ENCODE results near the gene ASIP.
"Not testable (repeated sequence)": the region's sequence is repeated elsewhere in the genome, so short reads cannot be mapped to it uniquely, and the experiment has no call there.

The ASIP gene

GRCh38 chr20:34222208-34222607 lies 19.0 kb upstream of the ASIP start:
- POLR2A ChIA-PET = interaction anchor here (0.6 kb wide), 1 partner anchor 32 kb away, joined by 4 read pairs; no protein-coding TSS in a partner anchor
- 94% methylated on average over 2 of the region's 3 CpGs for WGBS (ENCODE audit: insufficient coverage)
- Histone ChIP-seq H3K36me3 (ENCODE audit: control insufficient read depth in 4 of 4, insufficient read depth in 4 of 4, low read length in 3 of 4) (no peaks in the 10 kb centered on the region), H3K4me1 (ENCODE audit: control extremely low read depth in 1 of 4, control insufficient read depth in 4 of 4, insufficient read depth in 4 of 4, low read length in 3 of 4) (no peaks in the 10 kb centered on the region), H3K9me3 (ENCODE audit: control extremely low read depth in 1 of 5, control insufficient read depth in 4 of 5, insufficient read depth in 2 of 5, low read depth in 1 of 5, low read length in 4 of 5) (no peaks in the 10 kb centered on the region), H3K4me3 (ENCODE audit: control insufficient read depth in 1 of 7, extremely low read depth in 1 of 7, insufficient read depth in 4 of 7, low read depth in 2 of 7, low read length in 6 of 7) (no peak overlapping the region), H3K27me3 (replicated peaks in 2 of 5; ENCODE audit: control insufficient read depth in 4 of 5, insufficient read depth in 5 of 5, low read length in 4 of 5) (peaks cover 2 to 9% (median 3%) of the 10 kb centered on the region in 5 experiments), H3K27ac (ENCODE audit: insufficient read depth in 1 of 2, low read depth in 1 of 2, low read length in 2 of 2, poor library complexity in 1 of 2, severe bottlenecking in 2 of 2) (no peak overlapping the region)
- CTCF ChIA-PET = interaction anchor here (0.6 kb wide), 1 partner anchor 1750 kb away, joined by 6 read pairs; no protein-coding TSS in a partner anchor
- DNase-seq = peak in 2 of 3 donors; percentile 13 to 33

- H3K9me3 ChIP-seq (ENCODE audit: control extremely low read depth in 1 of 5, control insufficient read depth in 4 of 5, insufficient read depth in 2 of 5, low read depth in 1 of 5, low read length in 4 of 5); DNase-seq; POLR2A ChIA-PET; H3K4me1 ChIP-seq (ENCODE audit: control extremely low read depth in 1 of 4, control insufficient read depth in 4 of 4, insufficient read depth in 4 of 4, low read length in 3 of 4); H3K27ac ChIP-seq (ENCODE audit: insufficient read depth in 1 of 2, low read depth in 1 of 2, low read length in 2 of 2, poor library complexity in 1 of 2, severe bottlenecking in 2 of 2); H3K27me3 ChIP-seq (replicated peaks in 2 of 5; ENCODE audit: control insufficient read depth in 4 of 5, insufficient read depth in 5 of 5, low read length in 4 of 5); H3K4me3 ChIP-seq (ENCODE audit: control insufficient read depth in 1 of 7, extremely low read depth in 1 of 7, insufficient read depth in 4 of 7, low read depth in 2 of 7, low read length in 6 of 7); CTCF ChIA-PET; H3K36me3 ChIP-seq (ENCODE audit: control insufficient read depth in 4 of 4, insufficient read depth in 4 of 4, low read length in 3 of 4): not testable (repeated sequence)
- WGBS (ENCODE audit: insufficient coverage) = no CpG with 5 or more reads among the region's 2 CpGs
These were observed 17.0 kb upstream of the ASIP start for GRCh38 chr20:34224251-34224650.

GRCh38 chr20:34231634-34232033 lies 9.6 kb upstream of the ASIP start:
- Histone ChIP-seq H3K4me1 (ENCODE audit: control extremely low read depth in 1 of 4, control insufficient read depth in 4 of 4, insufficient read depth in 4 of 4, low read length in 3 of 4) (no peaks in the 10 kb centered on the region), H3K27ac (ENCODE audit: insufficient read depth in 1 of 2, low read depth in 1 of 2, low read length in 2 of 2, poor library complexity in 1 of 2, severe bottlenecking in 2 of 2) (no peak overlapping the region), H3K9me3 (ENCODE audit: control extremely low read depth in 1 of 5, control insufficient read depth in 4 of 5, insufficient read depth in 2 of 5, low read depth in 1 of 5, low read length in 4 of 5) (peaks cover 0 to 3% (median 0%) of the 10 kb centered on the region in 5 experiments), H3K27me3 (replicated peaks in 2 of 5; ENCODE audit: control insufficient read depth in 4 of 5, insufficient read depth in 5 of 5, low read length in 4 of 5) (no peaks in the 10 kb centered on the region), H3K36me3 (ENCODE audit: control insufficient read depth in 4 of 4, insufficient read depth in 4 of 4, low read length in 3 of 4) (no peaks in the 10 kb centered on the region), H3K4me3 (ENCODE audit: control insufficient read depth in 1 of 7, extremely low read depth in 1 of 7, insufficient read depth in 4 of 7, low read depth in 2 of 7, low read length in 6 of 7) (no peak overlapping the region)
- ChIA-PET POLR2A (no interaction called here), CTCF (interaction anchor here (0.6 to 0.9 kb wide), 2 partner anchors 12 to 41 kb away, joined by 3 read pairs; no protein-coding TSS in a partner anchor)
- no peak for DNase-seq

GRCh38 chr20:34232494-34233087 lies 8.6 kb upstream of the ASIP start:
- DNase-seq = no peak
- ChIA-PET POLR2A (no interaction called here), CTCF (interaction anchor here (1.6 kb wide), 1 partner anchor 42 kb away, joined by 5 read pairs; no protein-coding TSS in a partner anchor)
- WGBS (ENCODE audit: insufficient coverage) = 85% methylated on average over 2 of the region's 3 CpGs
- Histone ChIP-seq H3K9me3 (ENCODE audit: control extremely low read depth in 1 of 5, control insufficient read depth in 4 of 5, insufficient read depth in 2 of 5, low read depth in 1 of 5, low read length in 4 of 5) (peaks cover 0 to 8% (median 3%) of the 10 kb centered on the region in 5 experiments), H3K4me3 (ENCODE audit: control insufficient read depth in 1 of 7, extremely low read depth in 1 of 7, insufficient read depth in 4 of 7, low read depth in 2 of 7, low read length in 6 of 7) (no peak overlapping the region), H3K36me3 (ENCODE audit: control insufficient read depth in 4 of 4, insufficient read depth in 4 of 4, low read length in 3 of 4) (no peaks in the 10 kb centered on the region), H3K27me3 (replicated peaks in 2 of 5; ENCODE audit: control insufficient read depth in 4 of 5, insufficient read depth in 5 of 5, low read length in 4 of 5) (no peaks in the 10 kb centered on the region), H3K27ac (ENCODE audit: insufficient read depth in 1 of 2, low read depth in 1 of 2, low read length in 2 of 2, poor library complexity in 1 of 2, severe bottlenecking in 2 of 2) (no peak overlapping the region), H3K4me1 (ENCODE audit: control extremely low read depth in 1 of 4, control insufficient read depth in 4 of 4, insufficient read depth in 4 of 4, low read length in 3 of 4) (no peaks in the 10 kb centered on the region)

GRCh38 chr20:34233687-34234086 lies 7.5 kb upstream of the ASIP start:
- Histone ChIP-seq H3K9me3 (ENCODE audit: control extremely low read depth in 1 of 5, control insufficient read depth in 4 of 5, insufficient read depth in 2 of 5, low read depth in 1 of 5, low read length in 4 of 5) (peaks cover 0 to 14% (median 5%) of the 10 kb centered on the region in 5 experiments), H3K4me3 (ENCODE audit: control insufficient read depth in 1 of 7, extremely low read depth in 1 of 7, insufficient read depth in 4 of 7, low read depth in 2 of 7, low read length in 6 of 7) (no peak overlapping the region), H3K36me3 (ENCODE audit: control insufficient read depth in 4 of 4, insufficient read depth in 4 of 4, low read length in 3 of 4) (no peaks in the 10 kb centered on the region), H3K4me1 (ENCODE audit: control extremely low read depth in 1 of 4, control insufficient read depth in 4 of 4, insufficient read depth in 4 of 4, low read length in 3 of 4) (no peaks in the 10 kb centered on the region), H3K27me3 (replicated peaks in 2 of 5; ENCODE audit: control insufficient read depth in 4 of 5, insufficient read depth in 5 of 5, low read length in 4 of 5) (no peaks in the 10 kb centered on the region), H3K27ac (ENCODE audit: insufficient read depth in 1 of 2, low read depth in 1 of 2, low read length in 2 of 2, poor library complexity in 1 of 2, severe bottlenecking in 2 of 2) (no peak overlapping the region)
- no peak for DNase-seq
- ChIA-PET CTCF (interaction anchor here (1.6 kb wide), 1 partner anchor 43 kb away, joined by 5 read pairs; no protein-coding TSS in a partner anchor), POLR2A (no interaction called here)

- ChIA-PET CTCF (no interaction called here), POLR2A (no interaction called here)
- Histone ChIP-seq H3K27me3 (replicated peaks in 2 of 5; ENCODE audit: control insufficient read depth in 4 of 5, insufficient read depth in 5 of 5, low read length in 4 of 5) (no peaks in the 10 kb centered on the region), H3K4me1 (ENCODE audit: control extremely low read depth in 1 of 4, control insufficient read depth in 4 of 4, insufficient read depth in 4 of 4, low read length in 3 of 4) (peaks cover 1 to 8% (median 5%) of the 10 kb centered on the region in 4 experiments), H3K27ac (ENCODE audit: insufficient read depth in 1 of 2, low read depth in 1 of 2, low read length in 2 of 2, poor library complexity in 1 of 2, severe bottlenecking in 2 of 2) (no peak overlapping the region), H3K36me3 (ENCODE audit: control insufficient read depth in 4 of 4, insufficient read depth in 4 of 4, low read length in 3 of 4) (no peaks in the 10 kb centered on the region), H3K9me3 (ENCODE audit: control extremely low read depth in 1 of 5, control insufficient read depth in 4 of 5, insufficient read depth in 2 of 5, low read depth in 1 of 5, low read length in 4 of 5) (peaks cover 0 to 14% (median 5%) of the 10 kb centered on the region in 5 experiments), H3K4me3 (ENCODE audit: control insufficient read depth in 1 of 7, extremely low read depth in 1 of 7, insufficient read depth in 4 of 7, low read depth in 2 of 7, low read length in 6 of 7) (no peak overlapping the region)
- 91% methylated on average over 2 of the region's 2 CpGs for WGBS (ENCODE audit: insufficient coverage)
- no peak for DNase-seq
These were observed 5.3 kb upstream of the ASIP start for GRCh38 chr20:34235875-34236274.

GRCh38 chr20:34237942-34238341 lies 3.3 kb upstream of the ASIP start:
- ChIA-PET CTCF (no interaction called here), POLR2A (no interaction called here)
- H3K27me3 ChIP-seq (replicated peaks in 2 of 5; ENCODE audit: control insufficient read depth in 4 of 5, insufficient read depth in 5 of 5, low read length in 4 of 5) = no peaks in the 10 kb centered on the region
- H3K9me3 ChIP-seq (ENCODE audit: control extremely low read depth in 1 of 5, control insufficient read depth in 4 of 5, insufficient read depth in 2 of 5, low read depth in 1 of 5, low read length in 4 of 5) = peaks cover 0 to 11% (median 5%) of the 10 kb centered on the region in 5 experiments
- H3K36me3 ChIP-seq (ENCODE audit: control insufficient read depth in 4 of 4, insufficient read depth in 4 of 4, low read length in 3 of 4) = no peaks in the 10 kb centered on the region
- H3K4me3 ChIP-seq (ENCODE audit: control insufficient read depth in 1 of 7, extremely low read depth in 1 of 7, insufficient read depth in 4 of 7, low read depth in 2 of 7, low read length in 6 of 7) = no peak overlapping the region
- no peak for DNase-seq
- no peak overlapping the region for H3K27ac ChIP-seq (ENCODE audit: insufficient read depth in 1 of 2, low read depth in 1 of 2, low read length in 2 of 2, poor library complexity in 1 of 2, severe bottlenecking in 2 of 2)
- no CpG with 5 or more reads among the region's 2 CpGs for WGBS (ENCODE audit: insufficient coverage)
- peaks cover 5 to 16% (median 9%) of the 10 kb centered on the region in 4 experiments for H3K4me1 ChIP-seq (ENCODE audit: control extremely low read depth in 1 of 4, control insufficient read depth in 4 of 4, insufficient read depth in 4 of 4, low read length in 3 of 4)

Data from common myeloid progenitor, CD34-positive (primary cell).